Cerebellar cortex (tissue), 1 donor: ENCODE data around the gene MAP3K19.

Source experiments
- DNase-seq: peaks from one replicate; pipeline ENCODE4 v3.0.0-alpha.2; 2015; ENCODE audit warnings: low spot score

MAP3K19 gene

GRCh38 chr2:134926231-134926931 lies 120.9 kb downstream of the MAP3K19 start:
- no peak for DNase-seq

- DNase-seq, result no peak
Measured at GRCh38 chr2:134924912-134925311, 122.3 kb downstream of the MAP3K19 start.

GRCh38 chr2:134919341-134920210 lies 127.7 kb downstream of the MAP3K19 start:
- DNase-seq, result peak; percentile 34

GRCh38 chr2:134918526-134919340 lies 128.5 kb downstream of the MAP3K19 start, which contains the start of gene CCNT2:
CCNT2 (plus strand) TSS chr2:134918822; CDS start chr2:134918855, 33 bp downstream.
- peak; percentile 98 for DNase-seq

- DNase-seq, result no peak
Measured at GRCh38 chr2:134917888-134918525, 129.2 kb downstream of the MAP3K19 start.

GRCh38 chr2:134917360-134917865 lies 129.8 kb downstream of the MAP3K19 start:
- no peak for DNase-seq
